ENCODE data around the gene SHROOM1. TPM values are rescaled to one million over a fixed set of nuclear protein-coding genes. Genes with fewer than 3 reads are reported as not detected.
A peak's percentile ranks its signal among the peaks of the same experiment; 100 is the strongest.

Gene SHROOM1
- total RNA-seq, 1 donor from 2014 or later: 4.5 TPM

DNA sequence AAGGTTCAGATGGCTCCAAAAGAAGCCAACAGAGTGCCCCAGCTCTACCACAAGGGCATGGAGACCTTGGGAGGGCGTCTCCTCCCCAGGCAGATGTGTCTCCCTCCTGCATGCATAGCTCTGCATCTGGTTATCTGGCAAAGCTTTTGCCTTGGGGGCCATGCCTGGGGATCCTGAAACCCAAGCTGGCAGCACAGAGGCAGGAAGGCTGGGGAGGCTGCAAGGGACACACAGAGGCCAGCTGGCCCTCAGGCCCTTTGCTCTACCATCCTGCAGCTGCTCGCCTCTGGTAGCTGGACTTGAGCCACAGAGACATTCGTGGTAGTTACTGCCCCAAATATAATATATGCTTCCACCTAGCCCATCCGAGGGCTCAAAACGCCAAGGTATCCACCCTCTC, 57.3 kb downstream of the SHROOM1 start:
- no peak overlapping the region for H3K27ac Mint-ChIP-seq (ENCODE audit: unreplicated experiment)
- DNase-seq (ENCODE audit: extremely low spot score, unreplicated experiment): no peak
- peaks cover 40% of the 10 kb centered on the region for H3K4me1 Mint-ChIP-seq (ENCODE audit: unreplicated experiment)
- no peaks in the 10 kb centered on the region for H3K36me3 Mint-ChIP-seq (ENCODE audit: unreplicated experiment)
- no peak overlapping the region for H3K4me3 Mint-ChIP-seq (ENCODE audit: unreplicated experiment)
- H3K9me3 Mint-ChIP-seq (ENCODE audit: unreplicated experiment): no peaks in the 10 kb centered on the region
- no peaks in the 10 kb centered on the region for H3K27me3 Mint-ChIP-seq (ENCODE audit: unreplicated experiment)
- TF ChIP-seq, protein P1, sequence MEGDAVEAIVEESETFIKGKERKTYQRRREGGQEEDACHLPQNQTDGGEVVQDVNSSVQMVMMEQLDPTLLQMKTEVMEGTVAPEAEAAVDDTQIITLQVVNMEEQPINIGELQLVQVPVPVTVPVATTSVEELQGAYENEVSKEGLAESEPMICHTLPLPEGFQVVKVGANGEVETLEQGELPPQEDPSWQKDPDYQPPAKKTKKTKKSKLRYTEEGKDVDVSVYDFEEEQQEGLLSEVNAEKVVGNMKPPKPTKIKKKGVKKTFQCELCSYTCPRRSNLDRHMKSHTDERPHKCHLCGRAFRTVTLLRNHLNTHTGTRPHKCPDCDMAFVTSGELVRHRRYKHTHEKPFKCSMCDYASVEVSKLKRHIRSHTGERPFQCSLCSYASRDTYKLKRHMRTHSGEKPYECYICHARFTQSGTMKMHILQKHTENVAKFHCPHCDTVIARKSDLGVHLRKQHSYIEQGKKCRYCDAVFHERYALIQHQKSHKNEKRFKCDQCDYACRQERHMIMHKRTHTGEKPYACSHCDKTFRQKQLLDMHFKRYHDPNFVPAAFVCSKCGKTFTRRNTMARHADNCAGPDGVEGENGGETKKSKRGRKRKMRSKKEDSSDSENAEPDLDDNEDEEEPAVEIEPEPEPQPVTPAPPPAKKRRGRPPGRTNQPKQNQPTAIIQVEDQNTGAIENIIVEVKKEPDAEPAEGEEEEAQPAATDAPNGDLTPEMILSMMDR (IDR thresholded peaks at IDR 0.05): no peak

DNA sequence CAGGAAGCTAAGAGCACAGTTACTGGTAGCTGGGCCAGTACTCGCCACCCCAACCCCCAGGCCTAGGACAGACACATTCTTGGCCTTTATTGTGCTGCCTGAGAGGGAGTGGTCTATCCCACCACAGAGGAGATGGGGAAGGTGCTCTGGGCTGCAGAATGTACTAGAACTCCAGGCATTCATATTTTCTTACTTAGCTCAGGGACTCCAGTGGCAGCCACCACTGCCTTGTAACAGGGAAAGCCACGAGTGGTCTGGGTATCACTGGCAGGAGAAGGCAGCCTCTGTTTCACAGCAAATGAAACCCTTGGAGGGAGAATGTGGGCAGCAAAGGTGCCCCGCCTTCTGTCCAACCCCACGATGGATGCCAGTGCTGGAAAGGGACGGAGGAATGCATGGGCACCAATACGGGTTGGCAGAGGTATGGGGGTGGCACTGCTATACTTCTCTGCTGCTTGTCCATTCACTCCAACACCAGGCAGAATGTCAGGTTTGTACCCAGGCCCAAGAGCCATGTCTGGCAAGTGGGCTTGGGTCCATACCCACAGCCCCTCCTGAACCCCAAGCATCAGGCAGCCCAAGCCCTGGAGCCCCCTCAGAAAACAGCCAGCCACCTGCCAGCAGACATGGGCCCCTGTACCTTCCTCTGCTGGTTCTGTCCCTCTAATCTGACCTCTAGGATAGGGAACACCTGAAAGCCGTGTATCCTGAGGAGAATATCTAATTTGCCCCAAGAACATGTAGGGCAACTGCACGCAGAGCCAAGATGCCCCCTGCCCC, 58.0 kb downstream of the SHROOM1 start:
- Mint-ChIP-seq H3K9me3 (ENCODE audit: unreplicated experiment) (no peaks in the 10 kb centered on the region), H3K4me1 (ENCODE audit: unreplicated experiment) (peaks cover 40% of the 10 kb centered on the region), H3K27me3 (ENCODE audit: unreplicated experiment) (no peaks in the 10 kb centered on the region), H3K27ac (ENCODE audit: unreplicated experiment) (peak overlapping the region; percentile 65), H3K4me3 (ENCODE audit: unreplicated experiment) (no peak overlapping the region), H3K36me3 (ENCODE audit: unreplicated experiment) (no peaks in the 10 kb centered on the region)
- TF ChIP-seq, protein P1 (IDR thresholded peaks at IDR 0.05): no peak
- no peak for DNase-seq (ENCODE audit: extremely low spot score, unreplicated experiment)

Other genes starting within 250 kb of the SHROOM1 start
- gene IL13, start 172.5 kb downstream of the SHROOM1 start, total RNA-seq: not detected in 2 replicates
- not detected in 2 replicates for gene IL4, start 156.7 kb downstream of the SHROOM1 start, total RNA-seq
- gene KIF3A, start 93.1 kb downstream of the SHROOM1 start, total RNA-seq: 15.3 and 21.9 TPM in 2 replicates
- gene CCNI2, start 83.2 kb downstream of the SHROOM1 start, total RNA-seq: not detected in 2 replicates
- 57.9 and 60.2 TPM in 2 replicates for gene SEPTIN8, start 53.4 kb downstream of the SHROOM1 start, total RNA-seq
- gene SOWAHA, start 17.3 kb downstream of the SHROOM1 start, total RNA-seq: not detected in 2 replicates
- 0.30 and 0.50 TPM in 2 replicates for gene GDF9, start 35.8 kb upstream of the SHROOM1 start, total RNA-seq
- 371 and 387 TPM in 2 replicates for gene UQCRQ, start 36.0 kb upstream of the SHROOM1 start, total RNA-seq
- 0.78 and 0.91 TPM in 2 replicates for gene LEAP2, start 43.0 kb upstream of the SHROOM1 start, total RNA-seq
- gene AFF4, start 133.0 kb upstream of the SHROOM1 start, total RNA-seq: 106 and 114 TPM in 2 replicates
- gene ZCCHC10, start 195.9 kb upstream of the SHROOM1 start, total RNA-seq: 17.8 and 21.0 TPM in 2 replicates
- 94.9 and 107 TPM in 2 replicates for gene HSPA4, start 221.4 kb upstream of the SHROOM1 start, total RNA-seq

Data from osteocyte (in vitro differentiated cells).